ENCODE data around the gene NFKB1.
A peak's percentile ranks its signal among the peaks of the same experiment; 100 is the strongest.
"Not testable (repeated sequence)": the region's sequence is repeated elsewhere in the genome, so short reads cannot be mapped to it uniquely, and the experiment has no call there.

The NFKB1 gene, protein sequence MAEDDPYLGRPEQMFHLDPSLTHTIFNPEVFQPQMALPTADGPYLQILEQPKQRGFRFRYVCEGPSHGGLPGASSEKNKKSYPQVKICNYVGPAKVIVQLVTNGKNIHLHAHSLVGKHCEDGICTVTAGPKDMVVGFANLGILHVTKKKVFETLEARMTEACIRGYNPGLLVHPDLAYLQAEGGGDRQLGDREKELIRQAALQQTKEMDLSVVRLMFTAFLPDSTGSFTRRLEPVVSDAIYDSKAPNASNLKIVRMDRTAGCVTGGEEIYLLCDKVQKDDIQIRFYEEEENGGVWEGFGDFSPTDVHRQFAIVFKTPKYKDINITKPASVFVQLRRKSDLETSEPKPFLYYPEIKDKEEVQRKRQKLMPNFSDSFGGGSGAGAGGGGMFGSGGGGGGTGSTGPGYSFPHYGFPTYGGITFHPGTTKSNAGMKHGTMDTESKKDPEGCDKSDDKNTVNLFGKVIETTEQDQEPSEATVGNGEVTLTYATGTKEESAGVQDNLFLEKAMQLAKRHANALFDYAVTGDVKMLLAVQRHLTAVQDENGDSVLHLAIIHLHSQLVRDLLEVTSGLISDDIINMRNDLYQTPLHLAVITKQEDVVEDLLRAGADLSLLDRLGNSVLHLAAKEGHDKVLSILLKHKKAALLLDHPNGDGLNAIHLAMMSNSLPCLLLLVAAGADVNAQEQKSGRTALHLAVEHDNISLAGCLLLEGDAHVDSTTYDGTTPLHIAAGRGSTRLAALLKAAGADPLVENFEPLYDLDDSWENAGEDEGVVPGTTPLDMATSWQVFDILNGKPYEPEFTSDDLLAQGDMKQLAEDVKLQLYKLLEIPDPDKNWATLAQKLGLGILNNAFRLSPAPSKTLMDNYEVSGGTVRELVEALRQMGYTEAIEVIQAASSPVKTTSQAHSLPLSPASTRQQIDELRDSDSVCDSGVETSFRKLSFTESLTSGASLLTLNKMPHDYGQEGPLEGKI

DNA sequence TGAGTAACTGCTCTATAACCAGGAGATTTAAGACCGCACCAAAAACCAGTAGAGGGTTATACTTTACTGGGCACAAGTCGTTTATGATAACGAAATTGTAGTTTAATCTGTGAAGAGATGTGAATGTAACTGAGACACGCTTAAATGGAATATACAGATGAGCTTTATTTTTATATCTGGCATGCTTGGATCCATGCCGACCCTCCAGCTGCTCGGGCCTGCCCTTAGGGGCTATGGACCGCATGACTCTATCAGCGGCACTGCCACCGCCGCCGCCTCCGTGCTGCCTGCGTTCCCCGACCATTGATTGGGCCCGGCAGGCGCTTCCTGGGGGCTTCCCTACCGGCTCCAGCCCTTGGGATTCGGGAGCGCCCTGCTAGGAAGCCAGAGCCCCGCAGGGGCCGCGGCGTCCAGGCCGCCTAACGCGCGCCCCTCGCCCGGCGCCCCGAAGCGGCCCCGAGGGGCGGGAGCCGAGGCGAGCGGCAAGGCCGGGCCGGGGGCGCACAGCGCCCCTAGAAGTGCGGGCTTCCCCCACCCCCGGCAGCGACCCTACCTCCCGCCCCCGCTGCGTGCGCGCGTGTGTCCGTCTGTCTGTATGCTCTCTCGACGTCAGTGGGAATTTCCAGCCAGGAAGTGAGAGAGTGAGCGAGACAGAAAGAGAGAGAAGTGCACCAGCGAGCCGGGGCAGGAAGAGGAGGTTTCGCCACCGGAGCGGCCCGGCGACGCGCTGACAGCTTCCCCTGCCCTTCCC, at the start of gene NFKB1:
Gene NFKB1, plus strand, starts transcription at position 664 of the 751 bp plus-strand sequence. CDS start 24,160 bp downstream, outside the sequence.
- DNase-seq (ENCODE audit: low read depth) = peak; percentile 83

DNA sequence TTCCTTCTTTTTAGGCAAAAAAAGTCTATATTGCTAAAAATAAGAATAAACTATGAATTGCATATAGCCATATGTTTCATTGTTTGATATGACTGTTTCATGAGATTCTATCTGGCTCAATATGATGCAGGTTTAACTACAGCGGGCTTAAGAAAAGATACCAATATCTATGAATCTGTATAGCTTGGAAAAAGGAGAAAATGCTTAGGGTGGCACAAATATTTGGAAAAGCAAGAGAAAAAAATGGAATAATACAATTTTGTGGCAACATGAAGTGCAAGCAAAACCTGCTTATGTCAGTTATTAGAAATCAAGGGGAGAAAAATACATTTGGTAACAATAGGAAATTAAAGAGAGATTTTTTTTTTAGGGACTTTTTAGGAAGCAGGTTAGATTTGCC, 48.3 kb upstream of the NFKB1 start:
- no peak for DNase-seq (ENCODE audit: low read depth)

DNA sequence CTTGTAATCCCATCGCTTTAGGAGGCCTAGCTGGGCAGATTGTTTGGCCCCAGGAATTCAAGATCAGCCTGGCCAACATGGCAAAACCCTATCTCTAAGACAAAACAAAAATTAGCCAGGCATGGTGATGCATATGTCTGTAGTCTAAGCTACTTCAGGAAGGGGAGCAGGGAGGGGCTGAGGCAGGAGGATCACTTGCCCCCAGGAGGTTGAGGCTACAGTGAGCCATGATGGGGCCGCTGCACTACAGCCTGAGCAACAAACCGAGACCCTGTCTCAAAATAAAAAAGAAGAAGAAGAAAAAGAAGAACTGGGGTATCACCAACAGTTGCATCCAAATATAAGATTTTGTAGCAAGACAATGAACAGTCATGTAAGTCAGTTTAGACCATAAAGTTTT, 47.3 kb upstream of the NFKB1 start:
- DNase-seq (ENCODE audit: low read depth) = no peak

DNA sequence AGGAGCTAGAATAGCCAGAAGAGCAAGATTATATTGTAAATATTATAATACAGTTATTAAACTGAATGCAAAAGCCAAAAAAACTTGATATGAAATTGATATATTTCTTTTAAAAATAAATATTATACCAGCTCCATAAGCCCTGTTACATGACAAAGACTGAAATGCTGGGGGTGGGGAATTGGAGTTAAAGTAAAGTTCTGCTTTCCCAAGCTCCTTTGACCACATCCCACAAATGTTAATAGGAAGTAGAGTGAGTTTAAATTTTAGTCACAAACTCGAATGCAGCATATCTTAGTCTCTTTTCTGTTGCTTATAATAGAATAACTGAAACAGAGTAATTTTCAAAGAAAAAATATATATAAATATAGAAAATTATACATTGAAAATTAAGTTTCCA, 46.9 kb upstream of the NFKB1 start:
- no peak for DNase-seq (ENCODE audit: low read depth)

DNA sequence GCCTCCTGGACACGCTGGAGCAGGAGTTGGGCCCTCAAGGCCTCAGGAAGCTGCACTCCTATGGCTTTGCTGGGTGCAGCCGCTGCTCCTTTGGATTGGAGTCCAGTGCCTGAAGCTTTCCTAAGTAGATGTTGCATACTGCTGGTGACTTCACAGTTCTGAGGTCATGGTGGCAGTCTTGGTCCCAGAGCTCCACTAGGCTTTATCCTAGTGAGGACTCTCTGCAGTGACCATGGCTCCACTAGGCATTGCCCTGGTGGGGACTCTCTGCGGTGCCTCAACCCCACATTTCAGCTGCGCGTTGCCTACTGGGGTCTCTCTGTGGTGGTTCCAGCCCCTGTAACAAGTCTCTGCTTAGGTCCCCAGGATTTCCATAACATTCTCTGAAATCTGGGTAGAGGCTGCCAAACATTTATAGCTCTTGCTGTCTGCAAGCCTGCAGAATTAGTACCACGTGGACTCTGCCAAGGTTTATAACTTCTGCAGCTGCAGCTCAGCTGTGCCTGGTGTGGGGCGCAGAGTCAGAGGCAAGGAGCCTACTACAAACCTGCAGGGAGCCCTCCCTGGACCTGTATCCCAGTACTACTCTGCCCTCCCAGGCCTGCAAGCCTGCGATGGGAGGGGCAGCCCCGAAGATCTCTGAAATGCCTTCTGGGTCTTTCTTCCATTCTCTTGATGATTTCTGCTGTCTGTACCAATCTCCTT, 46.0 kb upstream of the NFKB1 start:
- no peak for DNase-seq (ENCODE audit: low read depth)

DNA sequence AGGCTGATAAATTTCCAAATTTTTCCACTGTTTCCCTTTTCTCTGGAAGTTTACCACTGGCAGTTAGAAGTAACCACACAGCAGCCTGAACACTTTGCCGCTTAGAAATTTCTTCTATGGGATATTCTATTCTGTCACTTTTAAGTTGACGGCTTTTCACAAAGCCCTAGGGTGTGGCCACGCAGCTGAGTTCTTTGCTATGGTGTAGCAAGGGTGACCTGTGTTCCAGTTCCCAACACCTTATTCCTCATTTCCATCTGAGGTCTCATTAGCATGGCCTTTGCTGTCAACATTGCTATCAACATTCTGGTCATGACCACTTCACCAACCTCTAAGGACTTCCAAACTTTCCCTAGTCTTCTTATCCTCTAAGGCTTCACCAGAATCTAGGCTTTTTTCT, 45.4 kb upstream of the NFKB1 start:
- no peak for DNase-seq (ENCODE audit: low read depth)

DNA sequence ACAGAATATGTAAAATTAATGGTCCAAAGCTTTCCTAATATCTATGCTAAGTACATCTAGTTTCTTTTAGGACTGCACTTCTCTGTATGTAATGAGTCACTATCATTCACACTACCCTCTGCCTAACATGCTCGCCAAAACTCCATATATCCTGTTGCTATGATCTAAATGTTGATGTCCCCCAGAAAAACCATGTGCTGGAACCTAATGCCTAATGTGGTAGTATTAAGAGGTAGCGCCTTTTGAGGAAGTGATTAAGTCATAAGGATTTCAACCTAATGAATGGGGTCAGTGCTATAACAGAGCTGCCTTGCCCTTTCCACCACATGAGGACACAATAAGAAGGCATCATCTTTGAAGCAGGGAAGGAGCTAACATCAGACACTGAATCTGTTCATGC, 34.9 kb upstream of the NFKB1 start:
- no peak for DNase-seq (ENCODE audit: low read depth)

DNA sequence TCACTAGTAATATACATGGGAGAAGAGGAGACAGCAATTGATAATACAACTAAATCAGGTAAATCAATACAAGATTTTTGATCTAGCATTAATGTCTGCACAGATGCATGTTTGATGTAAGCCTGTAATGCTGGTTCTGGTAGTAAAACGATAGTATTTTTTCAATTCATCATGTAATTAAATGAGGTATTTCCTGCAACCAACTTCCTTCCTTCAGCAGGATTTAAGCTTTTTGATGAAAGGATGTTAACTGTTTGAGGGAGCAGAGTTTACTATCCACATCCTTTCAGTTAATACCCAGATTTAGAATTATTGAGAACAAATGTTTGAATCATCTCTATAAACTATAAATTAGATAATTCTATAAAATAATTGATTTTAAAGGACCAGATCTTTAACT, 31.4 kb upstream of the NFKB1 start:
- no peak for DNase-seq (ENCODE audit: low read depth)

DNA sequence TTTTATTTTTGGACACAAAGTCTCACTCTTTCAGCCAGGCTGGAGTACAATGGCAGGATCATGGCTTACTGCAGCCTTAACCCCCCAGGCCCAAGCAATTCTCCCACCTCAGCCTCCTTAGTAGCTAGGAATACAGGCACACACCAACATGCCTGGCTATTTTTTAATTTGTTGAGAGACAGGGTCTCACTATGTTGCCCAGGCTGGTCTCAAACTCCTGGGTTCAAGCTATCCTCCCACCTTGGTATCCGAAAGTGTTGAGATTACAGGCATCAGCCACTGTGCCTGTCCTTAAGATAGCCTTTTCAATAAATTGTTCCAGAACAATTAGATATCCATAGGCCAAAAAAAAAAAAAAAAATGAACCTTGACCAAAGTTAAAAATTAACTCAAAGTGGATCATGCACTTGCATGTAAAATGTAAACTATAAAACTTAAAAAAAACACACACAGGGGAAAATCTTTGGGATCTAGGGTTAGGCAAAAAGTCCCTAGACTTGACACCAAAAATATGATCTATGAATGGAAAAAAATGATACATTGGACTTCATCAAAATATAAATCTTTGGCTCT, 28.6 kb upstream of the NFKB1 start:
- DNase-seq (ENCODE audit: low read depth) = no peak

DNA sequence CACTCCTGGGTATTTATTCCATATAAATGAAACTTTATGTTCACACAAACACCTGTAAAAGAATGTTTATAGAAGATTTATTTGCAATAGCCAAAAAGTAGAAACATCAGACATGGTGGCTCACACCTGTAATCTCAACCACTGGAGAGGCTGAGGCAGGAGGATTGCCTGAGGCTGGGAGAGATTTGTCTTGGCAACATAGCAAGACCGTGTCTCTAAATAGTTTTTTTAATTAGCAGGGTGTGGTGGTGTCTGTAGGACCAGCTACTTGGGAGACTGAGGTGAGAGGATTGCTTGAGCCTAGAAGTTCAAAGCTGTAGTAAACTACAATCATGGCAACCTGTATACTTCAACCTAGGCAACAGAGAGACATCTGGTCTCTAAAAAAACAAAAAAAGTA, 27.7 kb upstream of the NFKB1 start:
- no peak for DNase-seq (ENCODE audit: low read depth)

DNA sequence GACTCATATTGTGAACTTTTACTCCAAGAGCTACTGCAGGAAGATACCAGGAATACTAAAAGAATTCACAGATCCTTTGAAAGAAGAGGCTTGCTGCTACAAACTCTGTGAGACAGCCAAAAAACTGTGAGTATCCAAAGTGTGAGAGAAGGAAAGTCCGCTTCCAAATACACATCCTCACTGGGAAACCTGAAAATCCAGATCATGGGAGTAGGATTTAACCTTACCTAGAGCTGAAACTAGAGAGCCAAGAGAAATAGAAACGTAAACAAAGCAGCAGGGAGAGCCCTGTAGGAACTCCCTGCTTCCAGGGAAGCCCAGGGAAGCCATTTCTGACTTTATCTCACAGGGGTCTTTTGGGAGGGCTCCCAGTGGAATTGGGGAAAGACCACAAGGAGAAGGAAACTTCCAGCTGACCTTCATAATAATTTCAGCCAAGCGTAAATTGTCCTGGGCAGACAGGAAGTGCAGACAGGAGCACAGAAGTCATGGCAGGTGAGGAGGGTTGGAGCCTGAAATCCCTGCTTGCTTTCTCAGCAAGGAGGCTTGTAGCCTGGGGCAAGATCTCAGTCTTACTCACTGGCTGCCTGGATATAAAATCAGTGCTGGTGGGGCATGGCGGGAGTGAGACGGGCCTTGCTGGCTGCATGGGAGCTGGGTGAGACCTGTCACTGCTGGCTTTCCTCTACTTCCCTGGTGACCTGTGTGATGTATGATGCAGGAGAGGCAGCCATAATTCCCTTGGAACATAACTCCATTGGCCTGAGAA, 26.2 kb upstream of the NFKB1 start:
- DNase-seq (ENCODE audit: low read depth) = no peak

DNA sequence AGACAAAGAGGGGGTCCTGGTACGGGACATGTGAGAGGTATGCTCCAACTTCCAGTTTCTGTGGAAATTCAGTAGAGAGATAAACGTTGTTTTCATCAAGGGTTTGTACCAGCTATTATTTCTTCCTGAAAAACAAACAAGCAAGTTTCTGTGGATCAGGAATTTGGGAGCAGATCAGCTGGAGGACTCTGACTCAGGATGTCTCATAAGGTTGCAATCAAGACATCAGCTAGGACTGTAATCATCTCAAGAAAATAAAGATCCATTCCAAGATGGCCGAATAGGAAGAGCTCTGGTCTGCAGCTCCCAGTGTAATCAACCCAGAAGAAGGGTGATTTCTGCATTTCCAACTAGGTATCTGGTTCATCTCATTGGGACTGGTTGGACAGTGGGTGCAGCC, 23.5 kb upstream of the NFKB1 start:
- DNase-seq (ENCODE audit: low read depth) = no peak

DNA sequence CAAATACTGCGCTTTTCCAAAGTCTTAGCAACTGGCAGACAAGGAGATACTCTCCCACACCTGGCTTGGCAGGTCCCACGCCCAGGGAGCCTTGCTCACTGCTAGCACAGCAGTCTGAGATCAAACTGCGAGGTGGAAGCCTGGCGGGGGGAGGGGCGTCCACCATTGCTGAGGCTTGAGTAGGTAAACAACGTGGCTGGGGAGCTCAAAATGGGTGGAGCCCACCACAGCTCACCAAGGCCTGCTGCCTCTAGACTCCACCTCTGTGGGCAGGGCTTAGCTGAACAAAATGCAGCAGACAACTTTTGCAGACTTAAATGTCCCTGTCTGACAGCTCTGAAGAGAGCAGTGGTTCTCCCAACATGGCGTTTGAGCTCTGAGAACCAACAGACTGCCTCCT, 23.0 kb upstream of the NFKB1 start:
- DNase-seq (ENCODE audit: low read depth) = no peak

DNA sequence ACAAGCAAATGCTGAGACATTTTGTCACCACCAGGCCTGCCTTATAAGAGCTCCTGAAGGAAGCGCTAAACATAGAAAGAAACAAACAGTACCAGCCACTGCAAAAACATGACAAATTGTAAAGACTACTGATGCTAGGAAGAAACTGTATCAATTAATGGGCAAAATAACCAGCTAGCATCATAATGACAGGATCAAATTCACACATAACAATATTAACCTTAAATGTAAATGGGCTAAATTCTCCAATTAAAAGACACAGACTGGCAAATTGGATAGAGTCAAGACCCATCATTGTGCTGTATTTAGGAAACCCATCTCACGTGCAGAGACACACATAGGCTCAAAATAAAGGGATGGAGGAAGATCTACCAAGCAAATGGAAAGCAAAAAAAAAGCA, 21.3 kb upstream of the NFKB1 start:
- DNase-seq (ENCODE audit: low read depth) = not testable (repeated sequence)

DNA sequence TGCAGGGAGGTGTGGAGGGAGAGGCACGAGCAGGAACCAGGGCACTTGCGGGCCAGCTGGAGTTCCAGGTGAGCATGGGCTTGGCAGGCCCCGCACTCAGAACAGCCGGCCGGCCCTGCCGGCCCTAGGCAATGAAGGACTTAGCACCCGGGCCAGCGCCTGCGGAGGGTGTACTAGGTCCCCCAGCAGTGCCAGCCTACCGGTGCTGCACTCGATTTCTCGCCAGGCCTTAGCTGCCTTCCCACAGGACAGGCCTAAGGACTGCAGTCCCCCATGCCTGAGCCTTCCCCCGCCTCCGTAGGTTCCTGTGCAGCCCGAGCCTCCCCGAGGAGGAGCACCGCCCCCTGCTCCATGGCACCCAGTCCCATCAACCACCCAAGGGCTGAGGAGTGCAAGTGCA, 18.0 kb upstream of the NFKB1 start:
- no peak for DNase-seq (ENCODE audit: low read depth)

DNA sequence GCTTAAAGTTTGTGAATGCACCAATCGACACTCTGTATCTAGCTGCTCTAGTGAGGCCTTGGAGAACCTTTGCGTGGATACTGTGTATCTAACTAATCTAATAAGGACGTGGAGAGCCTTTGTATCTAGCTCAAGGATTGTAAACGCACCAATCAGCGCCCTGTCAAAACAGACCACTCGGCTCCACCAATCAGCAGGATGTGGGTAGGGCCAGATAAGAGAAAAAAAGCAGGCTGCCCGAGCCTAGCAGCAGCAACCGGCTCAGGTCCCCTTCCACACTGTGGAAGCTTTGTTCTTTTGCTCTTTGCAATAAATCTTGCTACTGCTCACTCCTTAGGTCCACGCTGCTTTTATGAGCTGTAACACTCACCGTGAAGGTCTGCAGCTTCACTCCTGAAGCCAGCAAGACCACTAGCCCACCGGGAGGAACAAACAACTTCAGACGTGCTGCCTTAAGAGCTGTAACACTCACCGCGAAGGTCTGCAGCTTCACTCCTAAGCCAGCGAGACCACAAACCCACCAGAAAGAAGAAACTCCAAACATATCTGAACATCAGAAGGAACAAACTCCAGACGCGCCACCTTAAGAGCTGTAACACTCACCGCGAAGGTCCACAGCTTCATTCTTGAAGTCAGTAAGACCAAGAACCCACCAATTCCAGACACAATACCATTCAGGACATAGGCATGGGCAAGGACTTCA, 17.0 kb upstream of the NFKB1 start:
- not testable (repeated sequence) for DNase-seq (ENCODE audit: low read depth)

DNA sequence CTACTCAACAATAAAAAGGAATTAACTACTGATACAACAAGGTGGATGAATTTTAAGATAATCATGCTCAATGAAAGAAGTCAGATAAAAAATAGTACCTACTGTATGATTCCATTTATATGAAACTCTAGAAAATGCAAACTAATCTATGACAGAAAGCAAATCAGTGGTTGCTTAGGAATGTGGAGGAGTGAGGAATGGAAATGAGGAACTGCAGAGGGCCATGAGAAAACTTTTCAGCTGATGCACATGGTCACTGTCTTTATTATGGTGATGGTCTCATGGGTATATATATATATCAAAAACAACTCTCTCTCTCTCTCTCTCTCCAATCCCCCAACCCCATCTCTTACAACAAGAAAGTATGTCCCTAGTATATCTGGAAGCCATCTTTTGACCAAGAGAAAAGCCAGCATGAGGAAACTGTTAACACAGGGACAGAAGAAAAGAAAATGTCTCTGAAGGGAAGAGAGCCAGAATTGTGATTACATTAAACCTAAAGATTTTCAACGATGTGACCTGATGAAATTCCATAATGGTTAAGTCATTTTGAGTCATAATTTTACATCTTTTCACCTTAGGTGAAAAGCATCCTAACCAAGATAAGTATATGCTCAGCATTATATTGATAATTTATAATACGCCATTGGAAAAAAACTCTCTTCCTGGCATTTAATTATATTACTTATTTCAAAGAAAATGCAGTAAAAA, 8.5 kb upstream of the NFKB1 start:
- no peak for DNase-seq (ENCODE audit: low read depth)

DNA sequence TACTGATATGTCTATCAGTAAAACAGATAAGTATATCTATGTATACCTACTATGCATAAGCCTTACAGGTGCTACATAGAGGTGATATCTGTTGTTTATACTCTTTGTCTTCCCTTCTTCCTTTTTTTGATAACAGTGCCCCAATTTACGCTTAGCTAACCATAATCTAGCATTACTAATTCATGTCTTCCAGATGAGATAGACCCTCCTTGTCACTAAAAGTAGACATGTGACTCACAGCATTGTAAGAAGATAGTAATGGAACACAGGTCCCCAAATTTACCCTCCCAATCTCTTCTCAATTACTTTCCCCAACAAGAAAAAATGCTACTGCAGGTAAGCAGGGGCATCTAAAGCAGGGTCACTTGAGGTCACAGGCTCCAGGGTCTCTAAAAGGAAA, 7.9 kb upstream of the NFKB1 start:
- no peak for DNase-seq (ENCODE audit: low read depth)

DNA sequence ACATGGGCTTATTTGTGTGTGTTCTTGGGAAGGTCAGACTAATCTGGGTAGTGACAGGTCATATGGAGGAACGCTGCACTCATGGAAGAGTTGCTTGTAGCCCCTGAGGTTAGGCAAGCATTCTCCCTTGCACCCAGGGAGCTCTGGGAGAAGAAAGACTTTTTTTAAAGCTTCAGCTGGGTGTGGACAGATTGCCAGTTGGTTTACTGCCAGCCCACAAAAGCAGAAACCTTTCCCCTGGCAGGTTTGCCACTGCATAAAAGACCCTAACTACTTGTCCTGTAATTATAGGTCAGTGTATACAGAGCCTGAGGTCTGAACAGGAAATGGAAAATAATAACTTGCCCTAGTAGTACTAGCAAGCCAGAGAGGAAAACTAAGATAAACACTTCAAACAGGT, 7.4 kb upstream of the NFKB1 start:
- DNase-seq (ENCODE audit: low read depth) = no peak
